NCI-H187 (cell line): ENCODE results near the gene CLIC3.
"Not testable (repeated sequence)": the region's sequence is repeated elsewhere in the genome, so short reads cannot be mapped to it uniquely, and the experiment has no call there.

Source experiments
- DNase-seq, 2 experiments: peaks; one replicate each; lab custom pipeline; 2025; lab: John Stamatoyannopoulos, UW

CLIC3 gene

GRCh38 chr9:137017071-137017470, 20.7 kb upstream of the CLIC3 start:
- DNase-seq = no peak

GRCh38 chr9:137016436-137016835, 20.1 kb upstream of the CLIC3 start:
- DNase-seq = no peak

- DNase-seq = no peak
Observed at GRCh38 chr9:137015976-137016375, 19.6 kb upstream of the CLIC3 start.

GRCh38 chr9:137015540-137015930, 19.2 kb upstream of the CLIC3 start:
- DNase-seq = no peak

- DNase-seq = no peak
Observed at GRCh38 chr9:137014776-137015539, 18.6 kb upstream of the CLIC3 start.

- no peak for DNase-seq
Observed at GRCh38 chr9:137014166-137014565, 17.8 kb upstream of the CLIC3 start.

GRCh38 chr9:137013571-137013940, 17.2 kb upstream of the CLIC3 start:
- no peak for DNase-seq

GRCh38 chr9:137012694-137013570, 16.6 kb upstream of the CLIC3 start:
- no peak for DNase-seq

- no peak for DNase-seq
Observed at GRCh38 chr9:137011907-137012675, 15.7 kb upstream of the CLIC3 start.

- no peak for DNase-seq
Observed at GRCh38 chr9:137011156-137011555, 14.8 kb upstream of the CLIC3 start.

- DNase-seq = no peak
Observed at GRCh38 chr9:137009938-137010732, 13.8 kb upstream of the CLIC3 start.

- DNase-seq = no peak
Observed at GRCh38 chr9:137009217-137009616, 12.8 kb upstream of the CLIC3 start.

GRCh38 chr9:137008312-137008711, 11.9 kb upstream of the CLIC3 start:
- no peak for DNase-seq

- DNase-seq = no peak
Observed at GRCh38 chr9:137007816-137008270, 11.5 kb upstream of the CLIC3 start.

GRCh38 chr9:137007108-137007815, 10.9 kb upstream of the CLIC3 start:
- DNase-seq = no peak

- DNase-seq = no peak
Observed at GRCh38 chr9:137006116-137007003, 10.0 kb upstream of the CLIC3 start.

GRCh38 chr9:137004285-137004684, 7.9 kb upstream of the CLIC3 start:
- DNase-seq = not testable (repeated sequence)

GRCh38 chr9:137002646-137003041, 6.3 kb upstream of the CLIC3 start:
- DNase-seq = no peak

- no peak for DNase-seq
Observed at GRCh38 chr9:137001857-137002645, 5.7 kb upstream of the CLIC3 start.
